Stimulated activated naive CD4-positive, alpha-beta T cell treated with Interleukin-2 at 50 U/mL for 16 hours (primary cell): ENCODE results near the gene CORO7.
A peak's percentile ranks its signal among the peaks of the same experiment; 100 is the strongest.
"Not testable (repeated sequence)": the region's sequence is repeated elsewhere in the genome, so short reads cannot be mapped to it uniquely, and the experiment has no call there.

Experiments used
- DNase-seq: peaks from one replicate; lab custom pipeline; 2025; lab: John Stamatoyannopoulos, UW

The CORO7 gene

GRCh38 chr16:4352843-4353242, 63.6 kb downstream of the CORO7 start:
- no peak for DNase-seq

- no peak for DNase-seq
Measured at GRCh38 chr16:4351880-4352279, 64.5 kb downstream of the CORO7 start.

GRCh38 chr16:4350787-4351659, 65.4 kb downstream of the CORO7 start, which contains the start of gene PAM16:
TSS of gene PAM16 (minus strand) at chr16:4351321. CDS start at chr16:4351234, 87 bp downstream.
- peak; percentile 96 for DNase-seq

GRCh38 chr16:4350365-4350786, 66.0 kb downstream of the CORO7 start:
- no peak for DNase-seq

- DNase-seq: no peak
Measured at GRCh38 chr16:4349332-4349731, 67.1 kb downstream of the CORO7 start.

GRCh38 chr16:4347765-4348509, 68.5 kb downstream of the CORO7 start:
- DNase-seq: no peak

- no peak for DNase-seq
Measured at GRCh38 chr16:4347010-4347409, 69.4 kb downstream of the CORO7 start.

GRCh38 chr16:4345836-4346781, 70.3 kb downstream of the CORO7 start:
- DNase-seq: no peak

GRCh38 chr16:4344983-4345835, 71.2 kb downstream of the CORO7 start:
- DNase-seq: no peak

GRCh38 chr16:4344300-4344982, 72.0 kb downstream of the CORO7 start:
- DNase-seq: not testable (repeated sequence)

GRCh38 chr16:4342866-4343744, 73.3 kb downstream of the CORO7 start:
- no peak for DNase-seq

GRCh38 chr16:4341250-4341649, 75.1 kb downstream of the CORO7 start:
- no peak for DNase-seq

GRCh38 chr16:4340443-4340842, 76.0 kb downstream of the CORO7 start:
- DNase-seq: no peak

GRCh38 chr16:4339909-4340308, 76.5 kb downstream of the CORO7 start:
- DNase-seq: no peak

- no peak for DNase-seq
Measured at GRCh38 chr16:4339455-4339854, 76.9 kb downstream of the CORO7 start.

- no peak for DNase-seq
Measured at GRCh38 chr16:4338712-4339299, 77.6 kb downstream of the CORO7 start.

GRCh38 chr16:4338125-4338582, 78.2 kb downstream of the CORO7 start:
- no peak for DNase-seq

GRCh38 chr16:4337540-4338088, 78.8 kb downstream of the CORO7 start:
- DNase-seq: no peak
